CD4-positive, alpha-beta memory T cell (primary cell): Measurements from ENCODE around the gene FRMD4A. TPM values are rescaled to one million over a fixed set of nuclear protein-coding genes. Genes with fewer than 3 reads are reported as not detected.

Experiments used
- CTCF ChIA-PET: fragments of 350-600 bp; sonication (Branson Sonifier 250); formaldehyde crosslinking; loops from one replicate; lab custom pipeline; 2021; ENCODE audit warnings: inconsistent platforms; ENCODE audit not compliant: partially characterized antibody; lab: Charles Lee
- POLR2A ChIA-PET: fragments of 350-600 bp; sonication (Branson Sonifier 250); formaldehyde crosslinking; loops from one replicate; lab custom pipeline; 2021; ENCODE audit not compliant: partially characterized antibody; lab: Charles Lee
- DNase-seq, 5 donors: peaks; one replicate each; pipeline versions ENCODE4 v3.0.0 to v3.0.0-alpha.2; 2020 to 2022; ENCODE audit warnings: mixed read lengths in 1 of 5
- H3K27ac ChIP-seq: one replicate; pipeline ENCODE4 v1.7.0; 2013; ENCODE audit warnings: low read depth, low read length
- H3K27me3 ChIP-seq: 2 replicates; pipeline ENCODE4 v1.7.0; 2013; ENCODE audit warnings: mild to moderate bottlenecking, low read length, moderate library complexity; ENCODE audit not compliant: insufficient read depth
- H3K36me3 ChIP-seq: 2 replicates; pipeline ENCODE4 v1.7.0; 2013; ENCODE audit warnings: mild to moderate bottlenecking, low read length, moderate library complexity; ENCODE audit not compliant: insufficient read depth
- H3K4me1 ChIP-seq: 2 replicates; pipeline ENCODE4 v1.7.0; 2013; ENCODE audit warnings: mild to moderate bottlenecking, low read length, moderate library complexity; ENCODE audit not compliant: insufficient read depth
- H3K4me3 ChIP-seq, 2 donors: one replicate each; pipeline ENCODE4 v1.7.0; 2013; ENCODE audit warnings: low read length in 2 of 2, mild to moderate bottlenecking in 1 of 2
- H3K9me3 ChIP-seq, 2 donors: one replicate each; pipeline ENCODE4 v1.7.0; 2013; ENCODE audit warnings: low read length in 2 of 2, control low read depth in 1 of 2; ENCODE audit not compliant: control insufficient read depth in 1 of 2
- H3K27ac Mint-ChIP-seq, 7 donors: one replicate each; pipeline ENCODE4 v1.8.0; 2020 to 2021; ENCODE audit warnings: mixed read lengths in 7 of 7, mild to moderate bottlenecking in 6 of 7, inconsistent platforms in 3 of 7, moderate library complexity in 3 of 7
- H3K27me3 Mint-ChIP-seq, 2 donors: one replicate each; pipeline ENCODE4 v1.8.0; 2020 to 2021; ENCODE audit warnings: mixed read lengths in 2 of 2
- H3K36me3 Mint-ChIP-seq, 2 donors: one replicate each; pipeline ENCODE4 v1.8.0; 2020 to 2021; ENCODE audit warnings: mixed read lengths in 2 of 2, inconsistent platforms in 1 of 2, mild to moderate bottlenecking in 1 of 2
- H3K4me1 Mint-ChIP-seq, 4 donors: one replicate each; pipeline ENCODE4 v1.8.0; 2020 to 2021; ENCODE audit warnings: mixed read lengths in 4 of 4, mild to moderate bottlenecking in 1 of 4
- H3K4me3 Mint-ChIP-seq, 8 donors: one replicate each; pipeline ENCODE4 v1.8.0; 2020 to 2021; ENCODE audit warnings: mixed read lengths in 8 of 8, mild to moderate bottlenecking in 7 of 8, moderate library complexity in 6 of 8, inconsistent platforms in 3 of 8
- H3K9me3 Mint-ChIP-seq, 8 donors: one replicate each; pipeline ENCODE4 v1.8.0; 2020 to 2021; ENCODE audit warnings: mixed read lengths in 8 of 8, mild to moderate bottlenecking in 5 of 8, inconsistent platforms in 3 of 8, moderate library complexity in 1 of 8
- intact Hi-C: fragments of 100-400 bp; cut with micrococcal nuclease; formaldehyde crosslinking; loops from one replicate; pipeline ENCODE4 v1.15.1; 2023
- polyA plus RNA-seq, 2 donors: library from polyadenylated mRNA; unstranded; fragments of 300-500 nt; fragmentation: Illumina TruSeq; gene quantifications; one replicate each; pipeline ENCODE4 v1.2.3, GENCODE V29; 2021
- total RNA-seq, 2 experiments: library from RNA; stranded (reverse); gene quantifications; one replicate each; pipeline ENCODE4 v1.2.3, GENCODE V29; 2021

Gene FRMD4A
- total and polyA plus RNA-seq, 4 experiments from 2014 or later = 0.89 to 2.4 (median 1.9) TPM; not detected in 1

- DNase-seq = no peak
- Mint-ChIP-seq H3K9me3 (no peaks in the 10 kb centered on the region), H3K36me3 (peaks cover 1 to 9% of the 10 kb centered on the region in 2 donors), H3K27me3 (no peaks in the 10 kb centered on the region), H3K27ac (no peak overlapping the region), H3K4me3 (no peak overlapping the region), H3K4me1 (peaks cover 5 to 11% (median 8%) of the 10 kb centered on the region in 4 donors)
- Histone ChIP-seq H3K36me3 (no peaks in the 10 kb centered on the region), H3K4me1 (peaks cover 11% of the 10 kb centered on the region), H3K4me3 (no peak overlapping the region), H3K9me3 (no peaks in the 10 kb centered on the region), H3K27ac (no peak overlapping the region), H3K27me3 (no peaks in the 10 kb centered on the region)
- ChIA-PET CTCF (no interaction called here), POLR2A (no interaction called here)
- intact Hi-C loops = no loop called here
Measured at GRCh38 chr10:13658264-13658663, 672.5 kb downstream of the FRMD4A start.

GRCh38 chr10:13657101-13657680 is 673.5 kb downstream of the FRMD4A start:
- no peaks in the 10 kb centered on the region for H3K9me3 Mint-ChIP-seq
- H3K27me3 Mint-ChIP-seq = no peaks in the 10 kb centered on the region
- H3K36me3 ChIP-seq = no peaks in the 10 kb centered on the region
- DNase-seq = no peak
- H3K36me3 Mint-ChIP-seq = peaks cover 1 to 9% of the 10 kb centered on the region in 2 donors
- H3K4me3 ChIP-seq = no peak overlapping the region
- H3K27me3 ChIP-seq = no peaks in the 10 kb centered on the region
- intact Hi-C loops = no loop called here
- H3K27ac ChIP-seq = no peak overlapping the region
- peaks cover 11% of the 10 kb centered on the region for H3K4me1 ChIP-seq
- no peaks in the 10 kb centered on the region for H3K9me3 ChIP-seq
- peaks cover 5 to 11% (median 8%) of the 10 kb centered on the region in 4 donors for H3K4me1 Mint-ChIP-seq
- H3K4me3 Mint-ChIP-seq = no peak overlapping the region
- H3K27ac Mint-ChIP-seq = no peak overlapping the region
- CTCF ChIA-PET = no interaction called here
- POLR2A ChIA-PET = no interaction called here

- no peaks in the 10 kb centered on the region for H3K9me3 Mint-ChIP-seq
- Histone ChIP-seq H3K27ac (no peak overlapping the region), H3K4me1 (peaks cover 11% of the 10 kb centered on the region), H3K36me3 (no peaks in the 10 kb centered on the region), H3K9me3 (no peaks in the 10 kb centered on the region), H3K27me3 (no peaks in the 10 kb centered on the region), H3K4me3 (no peak overlapping the region)
- no peak for DNase-seq
- POLR2A ChIA-PET = no interaction called here
- H3K27me3 Mint-ChIP-seq = no peaks in the 10 kb centered on the region
- H3K4me3 Mint-ChIP-seq = no peak overlapping the region
- H3K4me1 Mint-ChIP-seq = peaks cover 5 to 11% (median 8%) of the 10 kb centered on the region in 4 donors
- H3K27ac Mint-ChIP-seq = no peak overlapping the region
- CTCF ChIA-PET = no interaction called here
- intact Hi-C loops = no loop called here
- H3K36me3 Mint-ChIP-seq = peaks cover 8 to 9% of the 10 kb centered on the region in 2 donors
Measured at GRCh38 chr10:13656337-13657100, 674.2 kb downstream of the FRMD4A start.

GRCh38 chr10:13654846-13655245 is 675.9 kb downstream of the FRMD4A start:
- no peak overlapping the region for H3K27ac ChIP-seq

GRCh38 chr10:13654118-13654830 is 676.5 kb downstream of the FRMD4A start:
- Mint-ChIP-seq H3K4me1 (peaks cover 0 to under 1% (median under 1%) of the 10 kb centered on the region in 4 donors), H3K27me3 (no peaks in the 10 kb centered on the region), H3K27ac (peak overlapping the region in 1 of 7 donors; percentile 34), H3K36me3 (peaks cover 9 to 12% of the 10 kb centered on the region in 2 donors), H3K4me3 (no peak overlapping the region), H3K9me3 (no peaks in the 10 kb centered on the region)
- Histone ChIP-seq H3K4me1 (peaks cover 1% of the 10 kb centered on the region), H3K9me3 (no peaks in the 10 kb centered on the region), H3K4me3 (no peak overlapping the region), H3K36me3 (no peaks in the 10 kb centered on the region), H3K27me3 (no peaks in the 10 kb centered on the region), H3K27ac (no peak overlapping the region)
- intact Hi-C loops = no loop called here
- ChIA-PET POLR2A (no interaction called here), CTCF (interaction anchor here (1.0 kb wide), 2 partner anchors 9 to 130 kb away, joined by 3 read pairs; no protein-coding TSS in a partner anchor)
- no peak for DNase-seq

More at GRCh38 chr10:13654846-13655245, 675.9 kb downstream of the FRMD4A start:
- intact Hi-C loops = no loop called here
- Mint-ChIP-seq H3K9me3 (no peaks in the 10 kb centered on the region), H3K27me3 (no peaks in the 10 kb centered on the region), H3K36me3 (peaks cover 9 to 12% of the 10 kb centered on the region in 2 donors), H3K27ac (no peak overlapping the region), H3K4me3 (no peak overlapping the region), H3K4me1 (peaks cover under 1 to 5% (median 3%) of the 10 kb centered on the region in 4 donors)
- H3K4me1 ChIP-seq = peaks cover 7% of the 10 kb centered on the region
- no peak for DNase-seq
- no peaks in the 10 kb centered on the region for H3K36me3 ChIP-seq
- CTCF ChIA-PET = interaction anchor here (1.0 kb wide), 1 partner anchor 9 kb away, joined by 3 read pairs; no protein-coding TSS in a partner anchor
- H3K27me3 ChIP-seq = no peaks in the 10 kb centered on the region
- H3K9me3 ChIP-seq = no peaks in the 10 kb centered on the region
- no peak overlapping the region for H3K4me3 ChIP-seq
- POLR2A ChIA-PET = no interaction called here

- Histone ChIP-seq H3K36me3 (no peaks in the 10 kb centered on the region), H3K4me1 (peaks cover 9% of the 10 kb centered on the region), H3K4me3 (no peak overlapping the region), H3K9me3 (no peaks in the 10 kb centered on the region), H3K27ac (no peak overlapping the region), H3K27me3 (no peaks in the 10 kb centered on the region)
- Mint-ChIP-seq H3K27me3 (no peaks in the 10 kb centered on the region), H3K4me3 (no peak overlapping the region), H3K36me3 (peaks cover 20 to 25% of the 10 kb centered on the region in 2 donors), H3K4me1 (peaks cover 8 to 14% (median 10%) of the 10 kb centered on the region in 4 donors), H3K9me3 (no peaks in the 10 kb centered on the region), H3K27ac (no peak overlapping the region)
- CTCF ChIA-PET = no interaction called here
- intact Hi-C loops = no loop called here
- DNase-seq = no peak
- POLR2A ChIA-PET = no interaction called here
Measured at GRCh38 chr10:13652860-13653259, 677.9 kb downstream of the FRMD4A start.
